ENCODE data around the gene CHRNB1.

GRCh38 chr17:7480089-7480384, 35.2 kb downstream of the CHRNB1 start:
- TF ChIP-seq, protein P1, sequence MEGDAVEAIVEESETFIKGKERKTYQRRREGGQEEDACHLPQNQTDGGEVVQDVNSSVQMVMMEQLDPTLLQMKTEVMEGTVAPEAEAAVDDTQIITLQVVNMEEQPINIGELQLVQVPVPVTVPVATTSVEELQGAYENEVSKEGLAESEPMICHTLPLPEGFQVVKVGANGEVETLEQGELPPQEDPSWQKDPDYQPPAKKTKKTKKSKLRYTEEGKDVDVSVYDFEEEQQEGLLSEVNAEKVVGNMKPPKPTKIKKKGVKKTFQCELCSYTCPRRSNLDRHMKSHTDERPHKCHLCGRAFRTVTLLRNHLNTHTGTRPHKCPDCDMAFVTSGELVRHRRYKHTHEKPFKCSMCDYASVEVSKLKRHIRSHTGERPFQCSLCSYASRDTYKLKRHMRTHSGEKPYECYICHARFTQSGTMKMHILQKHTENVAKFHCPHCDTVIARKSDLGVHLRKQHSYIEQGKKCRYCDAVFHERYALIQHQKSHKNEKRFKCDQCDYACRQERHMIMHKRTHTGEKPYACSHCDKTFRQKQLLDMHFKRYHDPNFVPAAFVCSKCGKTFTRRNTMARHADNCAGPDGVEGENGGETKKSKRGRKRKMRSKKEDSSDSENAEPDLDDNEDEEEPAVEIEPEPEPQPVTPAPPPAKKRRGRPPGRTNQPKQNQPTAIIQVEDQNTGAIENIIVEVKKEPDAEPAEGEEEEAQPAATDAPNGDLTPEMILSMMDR (IDR thresholded peaks at IDR 0.05; ENCODE audit: borderline replicate concordance, extremely low read depth, low read length, poor library complexity, severe bottlenecking), result no peak
- no peak for TF ChIP-seq EZH2 (IDR thresholded peaks at IDR 0.05; ENCODE audit: borderline replicate concordance, low read depth, low read length, severe bottlenecking)
